Spinal cord (tissue), 10 donors: Measurements from ENCODE around the gene NATD1. TPM values are rescaled to one million over a fixed set of nuclear protein-coding genes. Genes with fewer than 3 reads are reported as not detected.

Experiments used
- DNase-seq, 6 donors: peaks; one replicate each; pipeline versions ENCODE4 v3.0.0 to v3.0.0-alpha.2; 2013 to 2015; ENCODE audit warnings: low spot score in 6 of 6, low read depth in 4 of 6
- H3K27ac ChIP-seq: one replicate; pipeline ENCODE4 v1.5.1; 2013; ENCODE audit warnings: low read depth, low read length, control low read depth
- H3K27me3 ChIP-seq: one replicate; pipeline ENCODE4 v1.6.1; 2013; ENCODE audit warnings: low read length; ENCODE audit not compliant: control insufficient read depth, insufficient read depth
- H3K36me3 ChIP-seq: one replicate; pipeline ENCODE4 v1.6.1; 2013; ENCODE audit warnings: low read length; ENCODE audit not compliant: control insufficient read depth, insufficient read depth
- H3K4me1 ChIP-seq: one replicate; pipeline ENCODE4 v1.6.1; 2013; ENCODE audit warnings: low read length; ENCODE audit not compliant: control insufficient read depth, insufficient read depth
- H3K4me3 ChIP-seq: one replicate; pipeline ENCODE4 v1.5.1; 2013; ENCODE audit warnings: low read depth, low read length, control low read depth
- H3K9me3 ChIP-seq: one replicate; pipeline ENCODE4 v1.6.1; 2013; ENCODE audit warnings: low read length; ENCODE audit not compliant: control insufficient read depth, insufficient read depth
- WGBS: methylation state at CpG from one replicate; pipeline ENCODE4 v1.1.5; 2013; ENCODE audit warnings: missing lambda C conversion rate; ENCODE audit not compliant: insufficient coverage; 5-methylcytosine and 5-hydroxymethylcytosine counted together
- polyA plus RNA-seq, 2 donors: library from polyadenylated mRNA; unstranded; fragments of 120-200 nt; gene quantifications; one replicate each; pipeline ENCODE4 v1.2.1, GENCODE V29; 2013; ENCODE audit not compliant: insufficient read length in 2 of 2
- total RNA-seq, 2 donors: library from RNA; depleted of rRNA in 1 of 2; stranded (reverse); fragments of 120-200 nt in 1 of 2; fragments of >200 nt in 1 of 2; gene quantifications; one replicate each; pipeline versions ENCODE4 v1.2.3 to v1.2.4, GENCODE V29; 2013 to 2014
- donor health status: healthy.

NATD1 gene
- total and polyA plus RNA-seq, 4 donors = 2.4 to 10.3 (median 8.0) TPM

DNA sequence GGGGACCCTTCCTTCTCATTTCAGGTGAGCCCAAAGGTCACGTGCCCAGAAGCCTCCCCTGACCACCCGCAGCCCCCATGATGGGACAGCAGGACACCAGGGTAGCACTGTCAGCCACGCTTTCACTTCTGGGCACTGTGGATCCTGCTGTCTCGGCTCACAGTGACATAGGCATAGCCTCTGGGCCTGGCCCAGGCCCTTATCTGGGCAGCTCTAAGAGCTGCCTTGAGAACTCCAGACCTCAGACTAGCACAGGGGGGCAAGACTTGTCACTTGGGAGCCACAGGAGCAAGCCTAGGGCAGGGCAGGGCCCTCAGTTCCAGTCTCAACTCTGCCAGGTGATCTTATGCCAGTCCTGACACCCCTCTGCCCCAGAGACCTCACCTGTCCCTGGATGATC is 4.7 kb downstream of the NATD1 start:
- 82% methylated on average over 4 of the region's 4 CpGs for WGBS
- DNase-seq = no peak

GRCh38 chr17:21247552-21248258 is 5.5 kb downstream of the NATD1 start:
- H3K27ac ChIP-seq = no peak overlapping the region
- WGBS = 92% methylated on average over 12 of the region's 12 CpGs
- peaks cover 19% of the 10 kb centered on the region for H3K4me1 ChIP-seq
- no peak for DNase-seq
- no peak overlapping the region for H3K4me3 ChIP-seq
- H3K36me3 ChIP-seq = peaks cover 33% of the 10 kb centered on the region
- no peaks in the 10 kb centered on the region for H3K27me3 ChIP-seq
- H3K9me3 ChIP-seq = no peaks in the 10 kb centered on the region

More for the DNA sequence above, 4.7 kb downstream of the NATD1 start:
- Histone ChIP-seq H3K27ac (no peak overlapping the region), H3K4me3 (no peak overlapping the region), H3K9me3 (no peaks in the 10 kb centered on the region), H3K4me1 (peaks cover 21% of the 10 kb centered on the region), H3K27me3 (no peaks in the 10 kb centered on the region), H3K36me3 (peaks cover 25% of the 10 kb centered on the region)

- peaks cover 18% of the 10 kb centered on the region for H3K4me1 ChIP-seq
- H3K9me3 ChIP-seq = no peaks in the 10 kb centered on the region
- no peak for DNase-seq
- H3K36me3 ChIP-seq = peaks cover 43% of the 10 kb centered on the region
- no peak overlapping the region for H3K27ac ChIP-seq
- H3K27me3 ChIP-seq = no peaks in the 10 kb centered on the region
- H3K4me3 ChIP-seq = no peak overlapping the region
- 96% methylated on average over 4 of the region's 4 CpGs for WGBS
Observed at GRCh38 chr17:21246698-21247097, 6.5 kb downstream of the NATD1 start.

GRCh38 chr17:21245639-21246084 is 7.5 kb downstream of the NATD1 start:
- H3K27ac ChIP-seq = no peak overlapping the region
- DNase-seq = no peak
- H3K9me3 ChIP-seq = no peaks in the 10 kb centered on the region
- H3K36me3 ChIP-seq = peaks cover 53% of the 10 kb centered on the region
- peaks cover 9% of the 10 kb centered on the region for H3K4me1 ChIP-seq
- 65% methylated on average over 9 of the region's 9 CpGs for WGBS
- H3K4me3 ChIP-seq = no peak overlapping the region
- H3K27me3 ChIP-seq = no peaks in the 10 kb centered on the region

DNA sequence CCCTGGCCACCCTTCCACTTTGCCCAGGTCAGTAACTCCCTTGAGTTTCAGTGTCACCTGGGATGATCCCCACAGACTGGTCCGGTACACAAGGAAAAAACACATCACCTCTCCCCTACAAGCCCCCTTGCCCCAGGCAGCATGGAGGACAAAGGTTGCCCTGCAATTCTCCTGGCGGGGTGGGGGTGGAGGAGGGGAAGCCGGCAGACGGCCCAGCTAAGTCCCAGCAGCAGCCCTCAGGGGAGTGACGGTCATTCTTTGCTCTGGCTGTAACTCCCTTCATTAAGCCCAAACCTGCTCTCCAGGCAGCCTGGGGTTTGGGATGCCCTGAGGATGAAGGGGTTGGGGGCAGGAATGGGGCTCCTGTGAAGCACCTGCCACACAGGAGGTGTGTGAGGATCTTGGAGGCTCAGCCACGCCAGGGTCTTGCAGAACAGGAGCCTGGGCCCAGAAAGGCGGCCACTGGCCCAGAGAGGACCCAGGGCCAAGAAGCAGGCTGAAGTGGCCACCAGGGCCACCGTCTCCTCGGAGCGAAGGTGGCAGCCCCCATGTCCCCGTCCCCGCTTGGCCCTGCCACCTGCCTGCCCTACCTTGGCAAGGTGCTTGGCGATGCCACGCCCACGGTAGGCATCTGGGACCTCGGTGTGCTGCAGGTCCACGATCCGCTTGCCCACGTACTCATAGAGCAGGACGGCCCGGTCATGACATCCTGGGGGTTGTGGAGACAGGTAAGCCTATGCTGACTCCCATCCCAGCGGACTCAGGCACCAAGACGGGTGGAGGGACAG is 9.5 kb downstream of the NATD1 start:
- H3K36me3 ChIP-seq = peaks cover 57% of the 10 kb centered on the region
- H3K27me3 ChIP-seq = no peaks in the 10 kb centered on the region
- DNase-seq = no peak
- 88% methylated on average over 17 of the region's 23 CpGs for WGBS
- no peak overlapping the region for H3K27ac ChIP-seq
- peaks cover 15% of the 10 kb centered on the region for H3K4me1 ChIP-seq
- no peaks in the 10 kb centered on the region for H3K9me3 ChIP-seq
- H3K4me3 ChIP-seq = no peak overlapping the region

- H3K4me3 ChIP-seq = no peak overlapping the region
- H3K27me3 ChIP-seq = no peaks in the 10 kb centered on the region
- 86% methylated on average over 26 of the region's 26 CpGs for WGBS
- H3K36me3 ChIP-seq = peaks cover 55% of the 10 kb centered on the region
- no peaks in the 10 kb centered on the region for H3K9me3 ChIP-seq
- no peak for DNase-seq
- H3K27ac ChIP-seq = no peak overlapping the region
- H3K4me1 ChIP-seq = peaks cover 15% of the 10 kb centered on the region
Observed at GRCh38 chr17:21242780-21243515, 10.3 kb downstream of the NATD1 start.

DNA sequence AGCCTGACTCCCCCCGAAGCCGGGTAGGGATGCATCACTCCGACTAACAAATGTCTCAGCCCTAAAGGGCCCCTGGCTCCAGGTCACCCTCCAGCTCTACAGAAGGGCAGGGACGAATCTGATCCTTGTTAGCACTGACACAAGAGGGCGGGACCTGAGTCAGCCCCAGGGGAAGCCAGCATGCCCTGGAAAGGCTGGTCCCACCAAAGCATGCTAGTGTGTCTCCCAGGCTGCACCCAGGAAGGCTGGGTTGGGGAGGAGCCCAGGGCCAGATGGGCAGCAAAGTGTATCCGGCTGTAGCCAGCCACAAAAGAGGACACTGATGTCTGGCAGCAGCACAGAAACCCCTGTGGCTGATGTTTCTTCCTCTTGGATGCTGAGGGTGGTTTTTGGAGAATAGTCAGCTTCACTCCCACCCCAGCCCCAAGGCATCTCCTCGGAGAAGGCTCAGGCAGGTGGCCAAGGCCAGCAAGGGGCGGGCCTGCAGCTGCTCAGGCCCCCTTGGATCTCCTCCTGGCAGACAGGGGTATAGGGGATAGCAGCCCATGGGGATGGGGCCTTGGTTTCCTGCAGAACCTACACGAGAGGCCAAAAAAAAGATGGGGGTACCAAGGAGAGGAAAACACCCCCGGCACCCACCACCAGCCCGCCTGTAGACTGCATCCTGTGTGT is 11.0 kb downstream of the NATD1 start:
- peaks cover 15% of the 10 kb centered on the region for H3K4me1 ChIP-seq
- H3K4me3 ChIP-seq = no peak overlapping the region
- WGBS = 61% methylated on average over 10 of the region's 11 CpGs
- no peak overlapping the region for H3K27ac ChIP-seq
- no peaks in the 10 kb centered on the region for H3K27me3 ChIP-seq
- H3K36me3 ChIP-seq = peaks cover 47% of the 10 kb centered on the region
- DNase-seq = peak in 1 of 6 donors; percentile 24
- H3K9me3 ChIP-seq = no peaks in the 10 kb centered on the region

DNA sequence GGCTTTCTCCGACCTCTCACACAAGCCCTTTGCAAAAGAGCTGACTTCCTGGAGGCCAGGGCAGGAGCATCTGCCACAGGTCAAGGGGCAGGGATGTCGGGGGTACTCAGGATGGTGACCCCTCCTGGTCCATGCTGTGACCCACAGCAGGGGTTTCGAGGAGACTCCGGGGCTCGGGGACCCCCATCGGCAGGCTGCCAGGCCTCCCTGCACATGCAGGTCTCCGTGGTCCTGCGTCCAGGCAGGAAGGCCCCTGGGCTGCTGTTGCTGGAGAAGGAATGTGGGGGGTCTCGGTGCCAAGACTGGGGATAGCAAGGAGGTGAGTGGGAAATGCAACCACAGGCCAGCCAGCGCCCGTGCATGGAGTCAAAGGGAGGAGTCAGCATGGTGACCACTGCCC is 11.6 kb downstream of the NATD1 start:
- H3K4me1 ChIP-seq = peaks cover 15% of the 10 kb centered on the region
- H3K4me3 ChIP-seq = no peak overlapping the region
- DNase-seq = no peak
- no peak overlapping the region for H3K27ac ChIP-seq
- H3K36me3 ChIP-seq = peaks cover 45% of the 10 kb centered on the region
- H3K9me3 ChIP-seq = no peaks in the 10 kb centered on the region
- WGBS = 59% methylated on average over 10 of the region's 11 CpGs
- H3K27me3 ChIP-seq = no peaks in the 10 kb centered on the region

DNA sequence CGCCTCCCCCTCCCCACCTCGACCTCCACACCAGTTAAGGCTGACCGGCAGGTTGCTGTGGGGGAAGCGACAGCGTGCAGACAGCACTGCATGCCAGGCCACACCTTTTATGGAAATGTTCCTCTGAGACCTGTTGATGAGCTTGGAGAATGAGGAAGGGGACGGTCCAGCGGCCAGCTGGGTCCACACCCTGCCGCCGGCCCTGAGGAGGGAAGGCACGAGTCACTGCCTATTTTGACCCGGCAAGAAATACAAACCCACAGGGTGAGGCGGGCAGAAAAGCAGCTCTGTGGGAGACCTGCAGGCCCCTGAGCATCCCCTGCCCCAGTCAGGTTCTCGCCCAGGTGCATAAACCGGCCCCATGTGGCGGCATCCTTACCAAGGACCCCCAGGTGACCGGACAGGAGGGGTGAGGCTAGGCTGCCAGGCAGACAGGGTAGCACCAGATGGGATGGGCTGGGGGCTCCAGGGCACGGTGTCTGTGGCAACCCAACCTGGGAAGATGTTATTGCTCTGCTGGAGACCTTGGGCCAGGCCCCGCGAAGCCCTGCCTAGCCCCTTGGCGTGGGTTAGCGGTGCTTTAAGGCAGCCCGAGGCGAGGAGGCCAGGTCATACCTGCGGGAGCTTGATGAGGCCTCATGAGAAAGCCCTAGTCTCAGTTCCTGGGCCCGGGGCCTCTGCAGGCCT is 12.7 kb downstream of the NATD1 start:
- no peak overlapping the region for H3K4me3 ChIP-seq
- H3K4me1 ChIP-seq = peaks cover 15% of the 10 kb centered on the region
- 68% methylated on average over 21 of the region's 25 CpGs for WGBS
- peaks cover 45% of the 10 kb centered on the region for H3K36me3 ChIP-seq
- H3K9me3 ChIP-seq = no peaks in the 10 kb centered on the region
- no peak overlapping the region for H3K27ac ChIP-seq
- H3K27me3 ChIP-seq = no peaks in the 10 kb centered on the region
- DNase-seq = no peak
